GM18868 (cell line): ENCODE results near the gene ESRP2.

Experiments used
- ATAC-seq: cut with Tn5 transposase; IDR thresholded peaks from one replicate; pipeline ENCODE4 v1.9.1; 2021; ENCODE audit warnings: mild to moderate bottlenecking, moderate library complexity; ENCODE audit not compliant: unreplicated experiment

Gene ESRP2

DNA sequence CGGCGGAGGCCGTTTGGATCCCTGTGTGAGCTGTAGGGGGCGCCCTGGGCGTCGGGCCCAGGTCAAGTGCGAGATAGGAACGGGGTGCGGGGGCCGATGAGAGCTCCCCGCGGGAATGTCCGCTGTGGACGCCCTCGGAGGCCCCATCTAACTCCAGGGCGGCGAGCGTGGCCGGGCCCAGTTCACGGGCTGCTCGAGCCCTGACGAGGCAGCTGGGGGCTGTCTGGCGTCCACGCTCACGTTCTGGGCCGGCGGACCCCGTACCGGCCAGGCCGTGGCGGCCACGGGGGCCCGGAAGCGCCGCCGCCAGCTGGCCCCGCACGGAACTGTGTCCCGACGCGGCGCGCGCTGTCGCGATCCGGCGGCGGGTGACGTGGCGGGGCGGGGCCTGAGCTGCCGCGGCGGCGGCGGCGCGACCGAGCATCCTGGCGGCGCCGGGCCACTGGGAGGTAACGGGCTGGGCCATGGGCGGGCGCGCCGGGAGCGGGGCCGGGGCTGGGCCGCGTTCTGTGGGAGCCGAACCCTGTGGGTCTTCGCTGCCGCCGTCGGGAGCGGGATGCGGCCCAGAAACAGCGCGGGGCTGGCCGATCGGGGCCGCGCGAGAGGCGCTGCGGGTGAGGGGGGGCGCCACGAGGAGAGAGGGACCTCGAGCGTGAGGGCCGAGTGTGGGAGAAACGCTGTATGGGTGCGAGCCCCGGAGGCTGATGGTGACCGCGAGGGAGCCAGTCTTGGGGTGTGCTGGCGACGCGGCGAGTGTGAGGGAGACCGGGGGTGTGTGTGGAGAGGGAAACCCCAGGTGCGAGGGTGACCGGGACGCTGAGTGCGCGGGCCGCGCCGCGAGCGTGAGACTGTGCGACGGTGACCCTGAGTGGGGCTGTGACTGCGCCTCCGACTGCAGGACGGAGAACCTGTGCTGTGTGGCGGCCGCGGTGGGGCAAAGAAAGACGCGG, 28.5 kb upstream of the ESRP2 start, which contains the start of gene SLC7A6:
TSS of gene SLC7A6 (plus strand) at position 399 of the 950 bp plus-strand sequence. CDS start 10,201 bp downstream, outside the sequence.
- ATAC-seq, result peak; percentile 63

DNA sequence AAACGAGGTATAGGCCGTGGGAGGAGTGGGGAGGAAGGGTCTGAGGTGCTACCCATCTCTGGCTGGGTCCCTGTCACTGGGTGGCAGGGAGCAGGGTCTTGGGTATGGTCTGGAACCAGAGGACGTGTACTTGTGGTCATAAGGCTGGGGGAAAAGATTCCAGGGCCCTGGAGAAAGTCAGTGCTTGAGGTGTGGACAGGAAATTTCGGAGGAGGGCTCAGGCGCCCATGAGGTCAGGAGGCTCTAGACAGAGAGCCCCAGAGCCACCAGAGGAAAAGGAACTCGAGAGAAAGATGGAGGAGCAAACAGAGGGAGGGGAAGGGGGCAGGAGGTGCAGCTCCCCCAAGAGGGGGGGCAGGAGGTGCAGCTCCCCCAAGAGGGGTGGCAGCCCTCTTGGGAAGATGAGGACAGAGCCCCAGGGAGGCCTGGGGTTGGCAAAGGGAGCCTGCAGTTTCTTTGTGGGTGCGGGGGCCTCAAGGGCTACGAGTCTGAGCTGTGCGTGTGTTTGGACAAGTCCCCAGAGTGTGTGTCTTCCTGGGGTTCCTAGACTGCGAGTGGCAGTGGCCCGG, 27.7 kb upstream of the ESRP2 start:
- ATAC-seq, result no peak

- no peak for ATAC-seq
Observed at GRCh38 chr16:68259007-68259825, 23.3 kb upstream of the ESRP2 start.

DNA sequence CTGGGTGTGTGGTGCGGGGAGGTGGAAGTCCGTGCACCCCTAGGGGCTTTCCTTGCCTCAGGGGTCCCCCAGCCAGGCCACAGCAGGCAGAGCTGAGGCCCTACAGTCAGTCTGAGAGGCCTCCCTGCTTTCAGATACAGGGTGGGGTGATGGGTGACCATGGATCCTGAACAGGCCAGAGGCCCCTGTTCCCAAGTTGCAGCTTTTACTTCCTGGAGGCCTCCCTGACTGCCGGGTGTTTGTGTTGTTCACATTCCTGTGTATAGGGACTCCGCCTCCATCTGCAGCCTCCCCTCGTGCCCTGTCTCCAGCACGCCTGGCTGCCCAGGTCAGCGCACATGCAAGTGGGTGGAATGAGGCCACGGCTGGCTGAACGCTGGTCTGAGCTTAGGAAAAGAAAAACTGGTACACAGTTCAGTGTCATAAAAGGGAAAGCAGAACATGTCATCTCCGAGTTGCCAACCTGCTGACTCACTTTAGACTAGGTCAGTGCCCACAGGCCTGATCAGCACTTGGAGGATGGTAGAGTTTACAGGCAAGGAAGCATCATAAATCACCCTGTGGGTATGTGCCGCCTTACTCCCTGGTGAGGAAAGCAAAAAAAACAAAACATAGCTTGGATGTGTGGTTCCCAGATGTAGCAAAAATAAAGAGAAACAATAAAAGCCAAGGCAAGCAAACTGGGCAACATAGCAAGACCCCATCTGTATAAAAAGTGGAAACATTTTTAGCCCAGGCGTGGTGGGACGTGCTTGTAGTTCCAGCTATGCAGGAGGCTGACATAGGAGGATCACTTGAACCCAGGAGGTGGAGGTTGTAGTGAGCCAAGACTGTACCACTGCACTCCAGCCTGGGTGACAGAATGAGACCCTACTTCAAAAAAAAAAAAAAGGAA, 22.2 kb upstream of the ESRP2 start:
- ATAC-seq, result peak; percentile 28

GRCh38 chr16:68257251-68257905, 21.5 kb upstream of the ESRP2 start:
- peak; percentile 60 for ATAC-seq

GRCh38 chr16:68255712-68256111, 19.8 kb upstream of the ESRP2 start:
- no peak for ATAC-seq

DNA sequence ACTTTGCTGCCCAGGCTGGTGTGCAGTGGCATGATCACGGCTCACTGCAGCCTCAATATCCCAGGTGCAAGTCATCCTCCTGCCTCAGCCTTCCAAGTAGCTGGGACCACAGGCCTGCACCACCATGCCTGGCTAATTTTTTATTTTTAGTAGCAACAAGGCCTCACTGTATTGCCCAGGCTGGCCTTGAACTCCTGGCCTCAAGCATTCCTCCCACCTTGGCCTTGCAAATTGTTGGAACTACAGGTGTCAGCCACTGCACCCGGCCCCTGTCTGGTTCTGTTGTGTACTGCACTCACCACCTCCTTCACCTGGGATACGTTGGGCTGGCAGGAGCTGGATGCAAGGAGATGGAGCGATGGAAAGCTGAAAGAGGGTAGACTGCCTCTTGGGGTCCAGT, 17.8 kb upstream of the ESRP2 start:
- ATAC-seq, result no peak

GRCh38 chr16:68252383-68252782, 16.5 kb upstream of the ESRP2 start:
- no peak for ATAC-seq

DNA sequence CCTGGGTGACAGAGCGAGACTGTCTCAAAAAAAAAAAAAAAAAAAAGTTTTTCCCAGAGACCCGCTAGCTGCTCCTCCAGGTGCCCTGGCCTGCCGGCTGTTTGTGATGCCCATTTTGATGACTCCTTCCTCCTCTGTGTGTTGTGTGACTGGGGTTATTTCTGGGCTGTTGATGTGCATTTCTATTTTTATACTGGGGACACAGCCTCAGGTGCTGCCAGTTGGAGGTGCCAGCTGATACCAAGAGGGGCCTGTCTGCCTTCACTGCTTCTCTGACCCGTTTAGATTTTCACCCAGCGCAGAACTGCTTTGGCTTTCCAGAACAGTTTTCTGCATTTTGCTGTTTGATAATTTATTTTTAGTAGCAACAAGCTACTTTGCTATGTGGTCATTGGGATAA, 15.9 kb upstream of the ESRP2 start:
- ATAC-seq, result no peak

DNA sequence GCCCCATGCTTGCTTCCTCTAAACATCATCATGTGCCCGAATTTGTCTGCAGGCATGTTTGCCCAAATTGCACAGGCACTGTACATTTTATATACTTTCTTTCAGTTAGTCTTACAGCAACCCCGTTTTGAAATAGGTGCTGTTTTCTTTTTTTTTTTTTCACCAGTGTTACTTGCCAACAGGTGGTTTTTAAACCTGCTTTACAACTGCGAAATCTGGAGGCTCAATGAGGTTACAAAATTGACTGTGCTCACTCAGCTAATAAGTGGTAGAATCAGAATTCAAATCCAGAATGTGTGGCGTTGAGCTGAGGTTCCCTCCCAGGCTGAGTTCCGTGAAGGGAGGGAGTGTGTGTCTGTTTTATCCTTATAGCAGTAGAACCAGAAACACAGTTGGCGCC, 15.0 kb upstream of the ESRP2 start:
- no peak for ATAC-seq

GRCh38 chr16:68249371-68249770, 13.4 kb upstream of the ESRP2 start:
- ATAC-seq, result no peak

GRCh38 chr16:68247932-68248331, 12.0 kb upstream of the ESRP2 start:
- no peak for ATAC-seq

DNA sequence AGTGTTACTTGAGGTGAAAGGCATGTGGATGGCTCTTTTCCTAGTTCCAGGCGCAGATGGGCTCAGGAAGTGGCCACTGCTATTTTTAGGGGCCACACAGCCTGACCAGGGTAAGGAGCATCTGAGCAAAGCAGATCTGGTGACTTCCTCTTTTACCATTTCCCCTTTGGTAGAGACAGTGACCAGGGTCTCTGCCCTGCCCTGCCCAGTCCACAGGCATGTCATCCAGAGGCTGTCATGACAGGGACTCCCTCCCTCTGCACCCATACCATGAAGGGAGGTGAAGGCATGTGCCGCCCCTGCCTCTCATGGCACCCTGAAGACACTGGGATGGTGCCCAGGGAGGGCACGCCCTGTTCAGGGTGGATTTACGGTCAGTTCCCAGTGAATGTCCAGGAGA, 11.5 kb upstream of the ESRP2 start:
- no peak for ATAC-seq

DNA sequence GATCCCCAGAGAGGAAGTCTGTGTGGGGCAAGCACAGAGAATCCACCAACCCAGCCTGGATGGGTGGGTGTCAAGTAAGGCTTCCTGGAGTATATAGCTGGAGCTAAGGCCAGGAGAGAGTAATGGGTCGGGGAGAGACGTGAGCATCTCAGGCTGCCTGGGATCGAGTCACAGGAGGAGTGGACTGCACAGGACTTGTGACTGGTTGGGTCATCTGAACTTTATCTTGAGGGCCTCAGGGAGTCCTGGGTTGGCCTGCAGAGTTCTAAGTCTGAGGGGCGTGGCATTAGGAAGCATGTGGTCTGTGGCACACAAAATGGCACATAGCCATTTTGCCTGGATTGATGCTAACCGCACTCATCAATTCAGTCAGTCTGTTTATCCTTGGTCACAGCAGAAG, 10.7 kb upstream of the ESRP2 start:
- no peak for ATAC-seq

GRCh38 chr16:68246121-68246520, 10.2 kb upstream of the ESRP2 start:
- ATAC-seq, result no peak

DNA sequence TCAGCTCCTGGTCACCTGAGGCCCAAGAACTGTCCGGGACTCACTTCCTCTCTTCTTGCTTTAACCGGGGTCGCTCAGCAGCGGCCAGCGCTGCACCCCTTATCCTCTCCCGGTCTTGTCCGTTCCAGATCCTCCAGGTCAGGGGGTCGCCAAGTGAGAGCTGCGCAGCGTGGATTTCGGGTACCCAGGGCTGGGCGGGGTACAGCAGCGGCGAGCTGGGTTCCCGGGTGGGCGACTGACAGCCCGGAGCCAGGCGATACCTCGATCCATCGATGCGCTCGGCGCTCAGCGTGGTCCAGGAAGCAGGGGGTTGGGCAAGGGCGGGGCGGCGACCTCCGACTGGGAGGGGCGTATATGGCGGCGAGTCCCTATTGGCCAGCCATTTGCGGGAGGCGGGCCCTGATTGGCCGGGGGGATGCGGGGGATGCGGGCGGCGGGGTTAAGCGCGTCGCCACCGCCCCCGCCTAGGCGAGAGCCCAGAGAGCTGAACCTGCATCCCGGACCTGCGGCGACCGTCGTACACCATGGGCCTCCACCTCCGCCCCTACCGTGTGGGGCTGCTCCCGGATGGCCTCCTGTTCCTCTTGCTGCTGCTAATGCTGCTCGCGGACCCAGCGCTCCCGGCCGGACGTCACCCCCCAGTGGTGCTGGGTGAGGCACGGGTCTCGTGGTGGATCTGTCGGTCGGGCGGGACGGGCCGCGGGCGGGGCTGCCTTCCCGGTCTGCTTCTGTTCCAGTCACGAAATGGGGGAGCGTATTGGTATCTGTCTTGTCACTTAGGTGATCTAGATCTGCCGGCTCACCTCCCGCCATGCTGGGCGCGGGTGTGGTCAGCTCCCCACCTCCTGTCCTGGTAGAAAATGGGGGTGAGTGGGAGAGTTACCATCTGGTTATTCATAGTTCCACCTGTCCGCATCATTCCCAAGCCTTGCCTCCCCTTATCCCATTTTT, 9.3 kb upstream of the ESRP2 start, which contains the start of gene PLA2G15:
TSS of gene PLA2G15 (plus strand) at position 471 of the 951 bp plus-strand sequence. CDS start at position 525, 54 bp downstream.
- peak; percentile 85 for ATAC-seq

GRCh38 chr16:68244481-68244902, 8.6 kb upstream of the ESRP2 start:
- ATAC-seq, result no peak
